ENCODE data around the gene C12orf60.

C12orf60 gene

DNA sequence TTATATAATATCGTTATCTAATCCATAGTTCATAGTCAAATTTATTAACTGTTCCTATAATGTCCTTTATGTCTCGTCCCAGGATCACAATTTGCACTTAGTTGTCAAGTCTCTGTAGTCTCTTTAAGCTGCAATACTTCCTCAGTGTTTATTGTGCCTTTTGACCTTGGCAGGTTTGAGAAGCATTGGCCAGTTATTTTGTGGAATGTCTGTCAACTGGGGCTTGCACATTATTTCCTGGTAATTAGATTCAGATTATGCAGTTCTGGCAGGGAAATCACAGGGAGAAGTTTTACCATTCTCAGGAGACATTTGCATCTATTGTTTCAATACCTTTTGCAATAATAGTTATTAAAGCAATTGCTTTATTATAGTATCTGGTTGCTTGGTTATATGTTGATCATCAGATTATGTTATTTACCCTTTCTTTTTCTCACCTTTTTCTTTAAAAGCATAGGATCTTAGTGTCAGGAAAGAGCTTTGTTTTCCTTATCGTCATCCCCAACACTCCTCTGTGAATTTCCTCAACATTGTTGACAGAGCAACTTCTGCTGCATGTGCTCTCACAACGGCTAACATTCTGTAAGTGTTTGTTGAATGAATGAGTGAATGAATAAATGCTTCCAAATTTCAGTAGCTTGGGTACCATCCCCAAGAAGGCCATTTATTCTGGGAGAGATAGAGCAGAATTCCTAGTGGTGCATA is 43.6 kb downstream of the C12orf60 start:
- no peaks in the 10 kb centered on the region for H4K20me1 ChIP-seq (ENCODE audit: control insufficient read depth, insufficient read depth, low read depth, low read length)

GRCh38 chr12:14849661-14850060 is 46.2 kb downstream of the C12orf60 start:
- no peaks in the 10 kb centered on the region for H4K20me1 ChIP-seq (ENCODE audit: control insufficient read depth, insufficient read depth, low read depth, low read length)
- no peak overlapping the region for H3K27ac ChIP-seq (ENCODE audit: low read depth, low read length)
- no peaks in the 10 kb centered on the region for H3F3A ChIP-seq (ENCODE audit: control insufficient read depth, insufficient read depth)
- H3K79me2 ChIP-seq (ENCODE audit: control insufficient read depth, low read length) = no peaks in the 10 kb centered on the region
- no peaks in the 10 kb centered on the region for H3K27me3 ChIP-seq (ENCODE audit: control insufficient read depth, low read length)
- no peak for TF ChIP-seq EZH2phosphoT487 (IDR thresholded peaks at IDR 0.05; ENCODE audit: borderline replicate concordance, low read length)
- TF ChIP-seq, protein P1, sequence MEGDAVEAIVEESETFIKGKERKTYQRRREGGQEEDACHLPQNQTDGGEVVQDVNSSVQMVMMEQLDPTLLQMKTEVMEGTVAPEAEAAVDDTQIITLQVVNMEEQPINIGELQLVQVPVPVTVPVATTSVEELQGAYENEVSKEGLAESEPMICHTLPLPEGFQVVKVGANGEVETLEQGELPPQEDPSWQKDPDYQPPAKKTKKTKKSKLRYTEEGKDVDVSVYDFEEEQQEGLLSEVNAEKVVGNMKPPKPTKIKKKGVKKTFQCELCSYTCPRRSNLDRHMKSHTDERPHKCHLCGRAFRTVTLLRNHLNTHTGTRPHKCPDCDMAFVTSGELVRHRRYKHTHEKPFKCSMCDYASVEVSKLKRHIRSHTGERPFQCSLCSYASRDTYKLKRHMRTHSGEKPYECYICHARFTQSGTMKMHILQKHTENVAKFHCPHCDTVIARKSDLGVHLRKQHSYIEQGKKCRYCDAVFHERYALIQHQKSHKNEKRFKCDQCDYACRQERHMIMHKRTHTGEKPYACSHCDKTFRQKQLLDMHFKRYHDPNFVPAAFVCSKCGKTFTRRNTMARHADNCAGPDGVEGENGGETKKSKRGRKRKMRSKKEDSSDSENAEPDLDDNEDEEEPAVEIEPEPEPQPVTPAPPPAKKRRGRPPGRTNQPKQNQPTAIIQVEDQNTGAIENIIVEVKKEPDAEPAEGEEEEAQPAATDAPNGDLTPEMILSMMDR (IDR thresholded peaks at IDR 0.05; ENCODE audit: low read depth, low read length, poor library complexity, severe bottlenecking) = no peak
- no peaks in the 10 kb centered on the region for H3K36me3 ChIP-seq (ENCODE audit: control insufficient read depth, low read length)
- no peaks in the 10 kb centered on the region for H3K9me3 ChIP-seq (ENCODE audit: control insufficient read depth, insufficient read depth, low read length)
- H3K4me2 ChIP-seq (ENCODE audit: low read length) = no peak overlapping the region
- no peaks in the 10 kb centered on the region for H3K9me2 ChIP-seq (replicated peaks; ENCODE audit: control insufficient read depth, low read length)
- H3K4me3 ChIP-seq (ENCODE audit: low read length) = no peak overlapping the region
- H3K4me1 ChIP-seq (ENCODE audit: control insufficient read depth, low read length) = peaks cover 14% of the 10 kb centered on the region

More for the DNA sequence above, 43.6 kb downstream of the C12orf60 start:
- H3K4me2 ChIP-seq (ENCODE audit: low read length) = no peak overlapping the region
- peaks cover 11% of the 10 kb centered on the region for H3K4me1 ChIP-seq (ENCODE audit: control insufficient read depth, low read length)
- no peaks in the 10 kb centered on the region for H3F3A ChIP-seq (ENCODE audit: control insufficient read depth, insufficient read depth)
- H3K9me2 ChIP-seq (replicated peaks; ENCODE audit: control insufficient read depth, low read length) = no peaks in the 10 kb centered on the region
- no peak overlapping the region for H3K27ac ChIP-seq (ENCODE audit: low read depth, low read length)
- H3K79me2 ChIP-seq (ENCODE audit: control insufficient read depth, low read length) = no peaks in the 10 kb centered on the region
- H3K4me3 ChIP-seq (ENCODE audit: low read length) = no peak overlapping the region
- no peaks in the 10 kb centered on the region for H3K36me3 ChIP-seq (ENCODE audit: control insufficient read depth, low read length)
- no peaks in the 10 kb centered on the region for H3K27me3 ChIP-seq (ENCODE audit: control insufficient read depth, low read length)
- TF ChIP-seq, protein P1 (IDR thresholded peaks at IDR 0.05; ENCODE audit: low read depth, low read length, poor library complexity, severe bottlenecking) = no peak
- no peak for TF ChIP-seq EZH2phosphoT487 (IDR thresholded peaks at IDR 0.05; ENCODE audit: borderline replicate concordance, low read length)
- no peaks in the 10 kb centered on the region for H3K9me3 ChIP-seq (ENCODE audit: control insufficient read depth, insufficient read depth, low read length)

DNA sequence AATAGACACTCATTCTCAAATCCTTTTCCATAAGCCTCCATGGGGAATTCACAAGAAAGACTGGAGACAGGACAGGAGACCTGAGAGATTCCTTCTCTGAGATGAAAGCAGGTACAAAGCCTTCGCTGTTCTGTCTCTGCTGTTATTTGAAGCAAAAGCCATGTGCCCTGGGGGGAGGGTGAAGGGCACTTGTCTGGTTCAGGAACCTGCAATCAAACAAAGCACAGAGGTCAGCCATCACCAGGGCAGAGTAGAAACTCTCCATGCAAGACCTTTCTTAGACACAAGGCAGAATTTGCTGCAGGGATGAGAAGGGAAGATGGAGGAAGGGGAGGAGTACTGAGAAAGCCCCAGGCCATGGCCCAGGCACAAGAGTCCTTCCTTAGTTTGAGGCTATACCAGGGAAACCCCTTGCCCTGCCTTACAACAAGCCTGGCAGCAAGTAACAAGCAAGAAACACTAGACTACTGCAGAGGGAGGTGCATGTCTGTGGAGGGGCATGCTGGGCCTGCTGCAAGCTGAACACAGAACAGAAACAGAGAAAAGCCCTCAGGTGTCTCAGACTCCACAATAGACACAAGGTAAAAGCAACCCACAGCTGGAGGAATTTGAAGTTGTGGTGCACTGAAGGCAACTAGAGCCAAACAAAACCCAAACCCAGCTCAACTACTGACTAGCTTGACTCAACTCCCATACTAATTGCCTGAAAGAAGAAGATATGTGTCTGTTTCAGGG is 47.6 kb downstream of the C12orf60 start:
- no peak for TF ChIP-seq EZH2phosphoT487 (IDR thresholded peaks at IDR 0.05; ENCODE audit: borderline replicate concordance, low read length)
- TF ChIP-seq, protein P1 (IDR thresholded peaks at IDR 0.05; ENCODE audit: low read depth, low read length, poor library complexity, severe bottlenecking) = no peak

More for the DNA sequence above, 47.6 kb downstream of the C12orf60 start:
- Histone ChIP-seq H3K36me3 (ENCODE audit: control insufficient read depth, low read length) (no peaks in the 10 kb centered on the region), H3K9me2 (replicated peaks; ENCODE audit: control insufficient read depth, low read length) (no peaks in the 10 kb centered on the region), H3K27me3 (ENCODE audit: control insufficient read depth, low read length) (no peaks in the 10 kb centered on the region), H3F3A (ENCODE audit: control insufficient read depth, insufficient read depth) (no peaks in the 10 kb centered on the region), H3K27ac (ENCODE audit: low read depth, low read length) (no peak overlapping the region), H4K20me1 (ENCODE audit: control insufficient read depth, insufficient read depth, low read depth, low read length) (no peaks in the 10 kb centered on the region), H3K79me2 (ENCODE audit: control insufficient read depth, low read length) (no peaks in the 10 kb centered on the region), H3K9me3 (ENCODE audit: control insufficient read depth, insufficient read depth, low read length) (no peaks in the 10 kb centered on the region), H3K4me3 (ENCODE audit: low read length) (no peak overlapping the region), H3K4me1 (ENCODE audit: control insufficient read depth, low read length) (peaks cover 18% of the 10 kb centered on the region), H3K4me2 (ENCODE audit: low read length) (no peak overlapping the region)
